ENCODE measurements around the gene LRG1.

Gene LRG1

DNA sequence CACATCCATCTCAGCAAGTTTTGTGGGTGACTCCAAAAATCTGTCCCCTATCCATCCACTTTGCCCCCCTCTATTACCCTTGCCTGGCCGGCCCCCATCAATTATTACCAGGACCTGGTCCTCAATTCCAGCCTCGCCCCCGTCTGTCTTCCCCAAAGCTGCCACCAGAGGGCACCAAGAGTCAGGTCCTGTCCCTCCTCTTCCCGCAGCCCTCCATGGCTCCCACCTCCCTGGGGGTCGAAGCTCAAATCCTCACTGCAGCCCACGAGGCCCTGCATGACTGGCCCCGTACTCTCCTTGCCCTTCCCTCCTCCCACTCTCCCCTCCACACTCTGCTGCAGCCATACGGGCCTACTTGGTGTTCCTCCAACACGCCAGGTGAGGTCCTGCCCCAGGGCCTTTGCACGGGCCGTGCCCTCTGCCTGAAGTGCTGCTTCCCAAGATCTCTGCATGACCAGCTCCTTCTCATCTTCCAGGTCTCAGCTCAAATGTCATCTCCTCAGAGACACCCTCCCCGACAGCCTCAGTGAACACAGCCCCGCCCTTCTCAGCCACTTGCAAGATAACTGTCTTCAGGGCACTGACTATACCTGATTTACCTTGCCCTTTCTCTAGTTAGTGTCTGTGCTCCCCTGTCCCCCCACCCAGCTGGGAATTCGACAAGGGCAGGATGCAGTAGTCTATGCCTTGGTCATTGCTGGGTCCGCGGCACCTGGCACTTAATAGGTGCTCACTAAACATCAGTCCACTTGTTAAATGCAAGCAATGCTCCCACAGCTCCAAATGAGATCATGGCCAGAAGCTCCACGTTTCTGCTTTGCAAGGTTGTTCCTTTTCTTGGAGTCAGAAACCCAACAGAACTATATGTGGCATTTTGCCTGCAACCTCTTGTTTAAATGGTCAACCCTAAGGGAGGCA, 36.4 kb upstream of the LRG1 start (continued):
- TF ChIP-seq, protein P1, sequence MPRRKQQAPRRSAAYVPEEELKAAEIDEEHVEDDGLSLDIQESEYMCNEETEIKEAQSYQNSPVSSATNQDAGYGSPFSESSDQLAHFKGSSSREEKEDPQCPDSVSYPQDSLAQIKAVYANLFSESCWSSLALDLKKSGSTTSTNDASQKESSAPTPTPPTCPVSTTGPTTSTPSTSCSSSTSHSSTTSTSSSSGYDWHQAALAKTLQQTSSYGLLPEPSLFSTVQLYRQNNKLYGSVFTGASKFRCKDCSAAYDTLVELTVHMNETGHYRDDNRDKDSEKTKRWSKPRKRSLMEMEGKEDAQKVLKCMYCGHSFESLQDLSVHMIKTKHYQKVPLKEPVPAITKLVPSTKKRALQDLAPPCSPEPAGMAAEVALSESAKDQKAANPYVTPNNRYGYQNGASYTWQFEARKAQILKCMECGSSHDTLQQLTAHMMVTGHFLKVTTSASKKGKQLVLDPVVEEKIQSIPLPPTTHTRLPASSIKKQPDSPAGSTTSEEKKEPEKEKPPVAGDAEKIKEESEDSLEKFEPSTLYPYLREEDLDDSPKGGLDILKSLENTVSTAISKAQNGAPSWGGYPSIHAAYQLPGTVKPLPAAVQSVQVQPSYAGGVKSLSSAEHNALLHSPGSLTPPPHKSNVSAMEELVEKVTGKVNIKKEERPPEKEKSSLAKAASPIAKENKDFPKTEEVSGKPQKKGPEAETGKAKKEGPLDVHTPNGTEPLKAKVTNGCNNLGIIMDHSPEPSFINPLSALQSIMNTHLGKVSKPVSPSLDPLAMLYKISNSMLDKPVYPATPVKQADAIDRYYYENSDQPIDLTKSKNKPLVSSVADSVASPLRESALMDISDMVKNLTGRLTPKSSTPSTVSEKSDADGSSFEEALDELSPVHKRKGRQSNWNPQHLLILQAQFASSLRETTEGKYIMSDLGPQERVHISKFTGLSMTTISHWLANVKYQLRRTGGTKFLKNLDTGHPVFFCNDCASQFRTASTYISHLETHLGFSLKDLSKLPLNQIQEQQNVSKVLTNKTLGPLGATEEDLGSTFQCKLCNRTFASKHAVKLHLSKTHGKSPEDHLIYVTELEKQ (tag by site-specific recombination; IDR thresholded peaks at IDR 0.05; ENCODE audit: borderline replicate concordance) = no peak
- TF ChIP-seq, protein P2, sequence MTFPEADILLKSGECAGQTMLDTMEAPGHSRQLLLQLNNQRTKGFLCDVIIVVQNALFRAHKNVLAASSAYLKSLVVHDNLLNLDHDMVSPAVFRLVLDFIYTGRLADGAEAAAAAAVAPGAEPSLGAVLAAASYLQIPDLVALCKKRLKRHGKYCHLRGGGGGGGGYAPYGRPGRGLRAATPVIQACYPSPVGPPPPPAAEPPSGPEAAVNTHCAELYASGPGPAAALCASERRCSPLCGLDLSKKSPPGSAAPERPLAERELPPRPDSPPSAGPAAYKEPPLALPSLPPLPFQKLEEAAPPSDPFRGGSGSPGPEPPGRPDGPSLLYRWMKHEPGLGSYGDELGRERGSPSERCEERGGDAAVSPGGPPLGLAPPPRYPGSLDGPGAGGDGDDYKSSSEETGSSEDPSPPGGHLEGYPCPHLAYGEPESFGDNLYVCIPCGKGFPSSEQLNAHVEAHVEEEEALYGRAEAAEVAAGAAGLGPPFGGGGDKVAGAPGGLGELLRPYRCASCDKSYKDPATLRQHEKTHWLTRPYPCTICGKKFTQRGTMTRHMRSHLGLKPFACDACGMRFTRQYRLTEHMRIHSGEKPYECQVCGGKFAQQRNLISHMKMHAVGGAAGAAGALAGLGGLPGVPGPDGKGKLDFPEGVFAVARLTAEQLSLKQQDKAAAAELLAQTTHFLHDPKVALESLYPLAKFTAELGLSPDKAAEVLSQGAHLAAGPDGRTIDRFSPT (tag by site-specific recombination; IDR thresholded peaks at IDR 0.05) = peak; percentile 49; the same call in 1 of the 2 replicates
- TF ChIP-seq ZNF521 (tag by site-specific recombination; IDR thresholded peaks at IDR 0.05) (no peak), ZSCAN30 (tag by site-specific recombination; IDR thresholded peaks at IDR 0.05) (peak; percentile 51; the same call in 1 of the 2 replicates), KLF9 (tag by site-specific recombination; IDR thresholded peaks at IDR 0.05; ENCODE audit: low read depth) (no peak), RBAK (tag by site-specific recombination; IDR thresholded peaks at IDR 0.05) (no peak), YY1 (tag by site-specific recombination; IDR thresholded peaks at IDR 0.05) (peak; percentile 11; the same call in 1 of the 2 replicates), SP2 (tag by site-specific recombination; IDR thresholded peaks at IDR 0.05) (peak; percentile 47), ZFP3 (tag by site-specific recombination; IDR thresholded peaks at IDR 0.05; ENCODE audit: low read depth) (peak; percentile 38; the same call in 1 of the 2 replicates), ZNF112 (tag by site-specific recombination; IDR thresholded peaks at IDR 0.05) (no peak), ZNF701 (tag by site-specific recombination; IDR thresholded peaks at IDR 0.05) (no peak), ZEB2 (tag by site-specific recombination; IDR thresholded peaks at IDR 0.05) (peak; percentile 73)
- TF ChIP-seq, protein P3, sequence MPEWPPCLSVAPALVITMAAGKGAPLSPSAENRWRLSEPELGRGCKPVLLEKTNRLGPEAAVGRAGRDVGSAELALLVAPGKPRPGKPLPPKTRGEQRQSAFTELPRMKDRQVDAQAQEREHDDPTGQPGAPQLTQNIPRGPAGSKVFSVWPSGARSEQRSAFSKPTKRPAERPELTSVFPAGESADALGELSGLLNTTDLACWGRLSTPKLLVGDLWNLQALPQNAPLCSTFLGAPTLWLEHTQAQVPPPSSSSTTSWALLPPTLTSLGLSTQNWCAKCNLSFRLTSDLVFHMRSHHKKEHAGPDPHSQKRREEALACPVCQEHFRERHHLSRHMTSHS (tag by site-specific recombination; IDR thresholded peaks at IDR 0.05) = no peak
- TF ChIP-seq, protein P4, sequence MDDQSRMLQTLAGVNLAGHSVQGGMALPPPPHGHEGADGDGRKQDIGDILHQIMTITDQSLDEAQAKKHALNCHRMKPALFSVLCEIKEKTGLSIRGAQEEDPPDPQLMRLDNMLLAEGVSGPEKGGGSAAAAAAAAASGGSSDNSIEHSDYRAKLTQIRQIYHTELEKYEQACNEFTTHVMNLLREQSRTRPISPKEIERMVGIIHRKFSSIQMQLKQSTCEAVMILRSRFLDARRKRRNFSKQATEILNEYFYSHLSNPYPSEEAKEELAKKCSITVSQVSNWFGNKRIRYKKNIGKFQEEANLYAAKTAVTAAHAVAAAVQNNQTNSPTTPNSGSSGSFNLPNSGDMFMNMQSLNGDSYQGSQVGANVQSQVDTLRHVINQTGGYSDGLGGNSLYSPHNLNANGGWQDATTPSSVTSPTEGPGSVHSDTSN (CRISPR knock-in tag; IDR thresholded peaks at IDR 0.05) = no peak
- TF ChIP-seq, protein P5, sequence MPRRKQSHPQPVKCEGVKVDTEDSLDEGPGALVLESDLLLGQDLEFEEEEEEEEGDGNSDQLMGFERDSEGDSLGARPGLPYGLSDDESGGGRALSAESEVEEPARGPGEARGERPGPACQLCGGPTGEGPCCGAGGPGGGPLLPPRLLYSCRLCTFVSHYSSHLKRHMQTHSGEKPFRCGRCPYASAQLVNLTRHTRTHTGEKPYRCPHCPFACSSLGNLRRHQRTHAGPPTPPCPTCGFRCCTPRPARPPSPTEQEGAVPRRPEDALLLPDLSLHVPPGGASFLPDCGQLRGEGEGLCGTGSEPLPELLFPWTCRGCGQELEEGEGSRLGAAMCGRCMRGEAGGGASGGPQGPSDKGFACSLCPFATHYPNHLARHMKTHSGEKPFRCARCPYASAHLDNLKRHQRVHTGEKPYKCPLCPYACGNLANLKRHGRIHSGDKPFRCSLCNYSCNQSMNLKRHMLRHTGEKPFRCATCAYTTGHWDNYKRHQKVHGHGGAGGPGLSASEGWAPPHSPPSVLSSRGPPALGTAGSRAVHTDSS (tag by site-specific recombination; IDR thresholded peaks at IDR 0.05) = no peak
- TF ChIP-seq, protein P6, sequence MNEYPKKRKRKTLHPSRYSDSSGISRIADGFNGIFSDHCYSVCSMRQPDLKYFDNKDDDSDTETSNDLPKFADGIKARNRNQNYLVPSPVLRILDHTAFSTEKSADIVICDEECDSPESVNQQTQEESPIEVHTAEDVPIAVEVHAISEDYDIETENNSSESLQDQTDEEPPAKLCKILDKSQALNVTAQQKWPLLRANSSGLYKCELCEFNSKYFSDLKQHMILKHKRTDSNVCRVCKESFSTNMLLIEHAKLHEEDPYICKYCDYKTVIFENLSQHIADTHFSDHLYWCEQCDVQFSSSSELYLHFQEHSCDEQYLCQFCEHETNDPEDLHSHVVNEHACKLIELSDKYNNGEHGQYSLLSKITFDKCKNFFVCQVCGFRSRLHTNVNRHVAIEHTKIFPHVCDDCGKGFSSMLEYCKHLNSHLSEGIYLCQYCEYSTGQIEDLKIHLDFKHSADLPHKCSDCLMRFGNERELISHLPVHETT (tag by site-specific recombination; IDR thresholded peaks at IDR 0.05) = peak; percentile 92
